ENCODE results near the gene UMAD1.

GRCh38 chr7:7673240-7673550 lies 32.6 kb downstream of the UMAD1 start:
- TF ChIP-seq CTCF (IDR thresholded peaks at IDR 0.05) (no peak), ZFX (IDR thresholded peaks at IDR 0.05; ENCODE audit: borderline replicate concordance) (no peak)

Data from 22Rv1 (cell line).